HG03064 (cell line): ENCODE data around the gene BHLHA9.

Experiments used
- ATAC-seq: cut with Tn5 transposase; IDR thresholded peaks from one replicate; pipeline ENCODE4 v1.9.1; 2021; ENCODE audit warnings: low read depth; ENCODE audit not compliant: unreplicated experiment

The BHLHA9 gene

GRCh38 chr17:1251866-1252608, 18.2 kb upstream of the BHLHA9 start:
- ATAC-seq, result no peak

DNA sequence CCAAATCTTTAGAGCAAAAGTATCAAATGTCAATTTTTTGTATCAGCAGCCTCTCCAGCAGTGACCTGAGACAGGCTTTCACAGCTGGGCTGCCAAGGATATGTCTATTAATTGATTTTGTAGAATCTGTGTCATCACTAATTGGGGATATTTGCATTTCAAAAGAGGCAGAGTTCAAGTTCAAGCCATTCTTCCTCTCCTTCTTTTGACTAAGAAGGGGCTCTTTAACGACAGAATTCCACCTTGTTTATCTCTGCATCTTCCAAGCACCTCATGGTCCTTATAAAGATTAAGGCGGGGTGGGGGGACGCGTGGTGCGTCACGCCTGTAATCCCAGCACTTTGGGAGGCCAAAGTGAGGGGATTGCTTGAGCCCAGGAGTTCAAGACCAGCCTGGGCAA, 15.2 kb upstream of the BHLHA9 start:
- ATAC-seq, result no peak

DNA sequence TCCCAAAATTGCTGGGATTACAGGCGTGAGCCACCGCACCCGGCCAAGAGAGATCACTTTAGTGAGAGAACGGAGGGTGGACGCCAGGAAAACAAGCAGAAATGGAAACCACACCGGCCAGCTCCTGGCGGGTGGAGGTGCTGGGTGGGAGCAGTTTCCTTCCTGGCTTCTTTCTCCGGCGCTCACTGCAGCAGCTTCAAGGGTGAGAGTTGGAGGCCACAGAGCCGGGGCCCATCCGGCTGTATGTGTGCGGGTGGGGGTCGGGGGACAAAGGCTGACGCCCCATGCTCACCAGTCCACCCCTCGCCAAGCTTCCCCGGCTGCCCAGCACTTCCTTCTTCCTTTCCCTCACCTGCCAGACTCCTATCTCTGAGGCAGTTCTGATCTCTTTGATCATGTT, 13.5 kb upstream of the BHLHA9 start:
- ATAC-seq, result no peak

DNA sequence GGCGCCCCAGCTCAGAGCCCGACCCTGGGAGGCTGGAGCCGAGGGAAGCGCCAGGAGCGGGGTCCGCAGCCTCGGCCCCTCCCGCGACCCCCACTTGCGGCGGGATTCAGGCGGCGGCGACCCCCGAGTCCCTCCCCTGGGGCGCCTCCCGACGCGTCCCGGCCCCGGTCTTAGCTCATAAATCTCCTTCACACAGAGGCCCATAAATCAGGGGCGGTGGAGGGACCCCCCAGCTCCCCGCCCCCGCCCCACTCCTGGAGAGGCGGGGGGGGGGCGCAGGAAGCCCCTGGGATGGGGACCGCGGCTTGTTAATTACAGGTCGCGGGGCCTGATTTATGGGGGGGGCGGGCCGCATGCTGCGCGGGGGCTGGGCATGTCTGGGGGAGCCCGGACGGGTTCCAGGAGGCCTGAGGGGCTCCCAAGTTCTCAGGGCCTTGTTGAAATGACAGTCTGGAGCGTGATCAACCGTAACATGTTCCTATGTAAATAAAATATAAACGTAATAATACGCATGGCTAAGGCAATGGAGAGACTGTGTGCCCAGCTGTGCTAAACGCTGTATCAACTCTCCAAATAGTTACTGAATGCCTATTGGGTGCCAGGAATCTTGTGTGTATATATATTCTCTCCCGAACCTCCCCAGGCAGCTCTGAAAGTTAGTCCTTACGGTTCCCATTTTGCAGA, 10.0 kb upstream of the BHLHA9 start:
- ATAC-seq, result no peak

DNA sequence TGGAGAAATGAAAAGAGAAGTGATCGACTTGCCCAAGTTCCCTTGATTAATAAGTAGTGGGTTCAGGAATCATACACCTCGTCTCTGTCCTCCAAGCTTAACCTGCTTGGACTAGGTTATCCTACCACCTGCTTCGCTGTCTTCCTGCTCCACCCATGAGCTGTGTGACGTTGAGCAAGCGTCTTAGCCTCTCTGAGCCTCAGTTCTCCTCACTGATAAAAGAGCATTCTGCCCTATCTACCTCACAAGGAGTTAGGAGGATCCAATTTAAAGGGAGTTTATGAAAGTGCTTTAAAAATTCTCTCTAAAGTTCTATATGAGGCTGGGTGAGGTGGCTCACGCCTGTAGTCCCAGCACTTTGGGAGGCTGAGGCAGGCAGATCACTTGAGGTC, 9.5 kb upstream of the BHLHA9 start:
- no peak for ATAC-seq

- ATAC-seq, result no peak
These were observed 6.0 kb upstream of the BHLHA9 start for GRCh38 chr17:1264196-1264595.

DNA sequence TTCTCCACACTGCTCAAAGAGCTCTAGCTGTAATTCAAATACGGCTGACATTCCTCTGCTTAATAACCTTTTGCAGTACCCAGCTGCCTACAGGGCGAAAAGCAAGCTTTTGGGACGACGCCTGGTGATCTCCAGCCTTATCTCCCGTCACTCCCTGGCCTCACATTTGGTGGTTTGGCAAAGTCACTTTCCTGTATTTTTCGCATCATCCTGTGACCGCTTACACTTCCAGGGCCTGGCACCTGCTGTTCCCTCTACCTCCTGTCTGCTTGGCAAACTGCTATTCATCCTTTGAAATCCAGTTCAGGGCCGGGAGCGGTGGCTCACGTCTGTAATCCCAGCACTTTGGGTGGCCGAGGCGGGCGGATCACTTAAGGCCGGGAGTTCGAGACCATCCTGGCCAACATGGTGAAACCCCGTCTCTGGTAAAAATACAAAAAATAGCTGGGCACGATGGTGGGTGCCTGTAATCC, 2.7 kb upstream of the BHLHA9 start:
- no peak for ATAC-seq

- ATAC-seq, result no peak
These were observed 783 bp downstream of the BHLHA9 start for GRCh38 chr17:1271030-1271423.

GRCh38 chr17:1271441-1271840, 1.2 kb downstream of the BHLHA9 start:
- no peak for ATAC-seq

DNA sequence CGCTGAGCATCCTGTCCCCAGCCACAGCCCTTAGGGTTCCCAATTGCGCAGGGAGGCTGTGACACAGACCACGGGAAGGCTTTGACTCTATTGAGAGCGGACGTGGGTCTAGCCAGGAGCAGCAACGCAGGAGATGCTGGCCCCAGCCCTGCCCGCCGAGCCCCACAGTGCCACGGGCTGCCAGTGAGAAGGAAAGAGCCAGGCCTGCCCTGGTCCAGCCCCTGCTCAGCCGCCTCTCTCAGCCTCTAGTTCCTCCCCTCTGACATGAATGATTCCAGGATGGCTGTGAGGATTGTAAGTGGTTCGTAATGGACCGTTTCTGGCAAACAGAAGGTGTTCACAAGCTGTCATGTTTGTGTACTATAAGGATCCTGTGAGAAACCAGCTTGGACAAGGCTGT, 2.5 kb downstream of the BHLHA9 start:
- ATAC-seq, result no peak

GRCh38 chr17:1273492-1274244, 3.4 kb downstream of the BHLHA9 start:
- no peak for ATAC-seq

- ATAC-seq, result no peak
These were observed 4.0 kb downstream of the BHLHA9 start for GRCh38 chr17:1274245-1274608.

- no peak for ATAC-seq
These were observed 5.1 kb downstream of the BHLHA9 start for GRCh38 chr17:1275205-1275961.

GRCh38 chr17:1275962-1276736, 5.9 kb downstream of the BHLHA9 start:
- ATAC-seq, result no peak

DNA sequence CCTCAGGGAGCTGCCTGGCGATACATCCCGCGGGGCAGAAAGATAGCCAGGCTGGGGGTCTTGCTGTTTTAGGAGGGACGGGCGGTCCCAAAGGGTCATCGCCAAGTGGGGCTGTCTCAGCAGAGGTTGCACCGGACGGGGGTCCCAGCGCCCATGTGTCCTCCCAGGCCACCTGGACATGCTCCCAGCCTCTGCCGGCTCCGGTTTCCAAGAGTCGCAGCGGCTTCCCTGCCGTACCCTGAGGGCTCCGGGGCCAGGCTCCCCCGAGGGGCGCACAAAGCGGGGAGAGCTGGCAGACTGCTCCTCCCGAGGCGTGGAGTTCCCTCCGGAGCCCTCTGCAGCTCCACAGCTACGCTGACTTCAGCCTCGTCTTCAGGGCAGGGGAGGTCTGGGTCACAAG, 10.4 kb downstream of the BHLHA9 start:
- no peak for ATAC-seq

DNA sequence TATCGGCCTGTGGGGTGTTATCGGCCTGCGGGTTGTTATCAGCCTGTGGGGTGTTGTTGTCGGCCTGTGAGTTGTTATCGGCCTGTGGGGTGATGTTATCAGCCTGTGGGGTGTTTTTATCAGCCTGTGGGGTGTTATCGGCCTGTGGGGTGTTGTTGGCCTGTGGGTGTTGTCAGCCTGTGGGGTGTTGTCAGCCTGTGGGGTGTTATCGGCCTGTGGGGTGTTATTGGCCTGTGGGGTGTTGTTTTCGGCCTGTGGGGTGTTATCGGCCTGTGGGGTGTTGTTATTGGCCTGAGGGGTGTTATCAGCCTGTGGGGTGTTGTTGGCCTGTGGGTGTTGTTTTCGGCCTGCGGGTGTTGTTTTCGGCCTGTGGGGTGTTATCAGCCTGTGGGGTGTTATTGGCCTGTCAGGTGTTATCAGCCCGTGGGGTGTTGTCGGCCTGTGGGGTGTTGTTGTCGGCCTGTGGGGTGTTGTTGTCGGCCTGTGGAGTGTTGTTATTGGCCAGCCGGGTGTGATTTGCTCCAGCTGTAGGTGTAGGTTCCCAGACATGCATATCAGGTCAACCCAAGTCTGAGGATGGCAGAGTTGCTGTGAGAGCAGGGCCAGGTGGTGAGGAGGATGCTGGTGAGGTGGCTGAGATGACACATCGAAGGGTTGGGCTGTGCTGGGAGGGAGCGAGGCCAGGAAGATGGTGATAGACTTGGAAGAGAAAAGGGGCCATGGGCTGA, 16.3 kb downstream of the BHLHA9 start:
- ATAC-seq, result no peak

DNA sequence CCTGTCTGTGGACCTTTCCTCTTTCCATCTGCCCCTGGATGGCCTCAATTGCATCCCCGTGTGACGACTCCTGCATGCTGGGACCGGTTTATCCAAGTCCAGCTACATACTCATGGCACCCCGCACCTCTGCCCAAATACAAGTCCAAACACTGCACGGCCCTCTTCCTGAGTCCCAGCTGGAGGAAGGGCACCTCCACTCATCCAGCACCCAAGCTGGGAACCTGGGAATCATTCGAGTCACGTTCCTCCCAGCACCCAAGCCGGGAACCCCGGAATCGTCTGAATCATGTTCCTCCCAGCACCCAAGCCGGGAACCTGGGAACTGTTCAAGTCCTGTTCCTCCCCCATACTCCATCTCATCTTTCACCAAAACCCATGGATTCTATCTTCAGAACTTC, 19.5 kb downstream of the BHLHA9 start:
- no peak for ATAC-seq

- no peak for ATAC-seq
These were observed 20.4 kb downstream of the BHLHA9 start for GRCh38 chr17:1290676-1291075.

GRCh38 chr17:1294157-1294717, 24.0 kb downstream of the BHLHA9 start:
- no peak for ATAC-seq
